Right lobe of liver (tissue), 6 donors: ENCODE results near the gene RPEL1. TPM values are rescaled to one million over a fixed set of nuclear protein-coding genes. Genes with fewer than 3 reads are reported as not detected.
"Not testable (repeated sequence)": the region's sequence is repeated elsewhere in the genome, so short reads cannot be mapped to it uniquely, and the experiment has no call there.

Source experiments
- ATAC-seq, 4 donors: fragments of 200-7000 bp; cut with Tn5 transposase; one replicate each; pipeline ENCODE4 v1.9.1; 2020; ENCODE audit warnings: mild to moderate bottlenecking in 4 of 4, moderate library complexity in 4 of 4
- DNase-seq, 3 donors: peaks; one replicate each; pipeline ENCODE4 v3.0.0-alpha.2; 2020
- H3K27ac ChIP-seq, 3 donors: fragments of 200-600 bp; one replicate each; pipeline ENCODE4 v1.8.0; 2022
- H3K27me3 ChIP-seq, 2 donors: fragments of 200-600 bp; one replicate each; pipeline ENCODE4 v1.8.0; 2022
- H3K36me3 ChIP-seq, 4 donors: fragments of 200-600 bp; sonication (generic) in 1 of 4; one replicate each; pipeline versions ENCODE4 v1.5.1 to v1.8.0; 2017 to 2022; ENCODE audit warnings: control low read depth in 1 of 4
- H3K4me1 ChIP-seq, 4 donors: fragments of 200-600 bp; sonication (generic) in 1 of 4; one replicate each; pipeline versions ENCODE4 v1.5.1 to v1.8.0; 2017 to 2022; ENCODE audit warnings: control low read depth in 1 of 4
- H3K4me3 ChIP-seq, 3 donors: fragments of 200-600 bp; one replicate each; pipeline ENCODE4 v1.8.0; 2022
- H3K9me3 ChIP-seq, 4 donors: fragments of 200-600 bp; sonication (generic) in 1 of 4; one replicate each; pipeline versions ENCODE4 v1.5.1 to v1.8.0; 2017 to 2022; ENCODE audit warnings: control low read depth in 1 of 4
- CTCF ChIP-seq, 4 donors: fragments of 200-600 bp in 3 of 4; fragments of 450-650 bp in 1 of 4; IDR thresholded peaks; one replicate each; pipeline versions ENCODE4 v1.5.1 to v1.8.0; 2016 to 2022; ENCODE audit warnings: antibody characterized with exemption in 4 of 4, mild to moderate bottlenecking in 2 of 4
- POLR2A ChIP-seq: fragments of 450-650 bp; IDR thresholded peaks from one replicate; pipeline ENCODE4 v1.6.1; 2017; ENCODE audit warnings: antibody characterized with exemption, mild to moderate bottlenecking
- WGBS: methylation state at CpG from one replicate; pipeline ENCODE4 v1.1.6; 2018; ENCODE audit warnings: low coverage, low lambda C conversion rate; ENCODE audit not compliant: insufficient coverage; ENCODE audit errors: missing lambda C conversion rate; 5-methylcytosine and 5-hydroxymethylcytosine counted together
- intact Hi-C, 2 donors: fragments of 100-400 bp; cut with DNase I; formaldehyde crosslinking; loops; one replicate each; pipeline versions ENCODE4 v1.11.2 to v1.14.1; 2022
- total RNA-seq, 6 experiments: library from RNA; depleted of rRNA in 2 of 6; stranded (reverse); fragments of >200 nt in 2 of 6; fragmentation: NEBNext Ultra II Directional in 3 of 6; extraction: Animal tissue kit (Norgen Biotek cat#: 25700) in 3 of 6; gene quantifications; one replicate each; pipeline versions ENCODE4 v1.1.0 to v1.2.4, GENCODE V29; 2016 to 2023
- donor health status: DM: no; HTN: yes; CAD: no.
- donor health status: DM: no; HTN: no; CAD: no.
- donor health status: DM: no; HTN: no; CAD: no.
- donor health status: DM: no; HTN: yes; CAD: no.
- donor health status: DM: no; HTN: yes; CAD: no.

RPEL1 gene
- total RNA-seq, 6 experiments from 2014 or later, result not detected

- no peak for DNase-seq
- ATAC-seq, result no peak
- TF ChIP-seq CTCF (IDR thresholded peaks at IDR 0.05) (no peak), POLR2A (no peak)
- H3K4me1 ChIP-seq, result no peaks in the 10 kb centered on the region
- intact Hi-C loops, result no loop called here
- H3K9me3 ChIP-seq, result no peaks in the 10 kb centered on the region
- H3K36me3 ChIP-seq, result no peaks in the 10 kb centered on the region
- H3K27me3 ChIP-seq, result no peaks in the 10 kb centered on the region
- H3K4me3 ChIP-seq, result no peak overlapping the region
- no peak overlapping the region for H3K27ac ChIP-seq
Measured at GRCh38 chr10:103257812-103258211, 12.1 kb downstream of the RPEL1 start.

GRCh38 chr10:103258928-103259327 lies 13.2 kb downstream of the RPEL1 start:
- H3K36me3 ChIP-seq, H3K4me3 ChIP-seq, H3K4me1 ChIP-seq, H3K9me3 ChIP-seq, H3K27ac ChIP-seq, H3K27me3 ChIP-seq, DNase-seq, intact Hi-C loops, ATAC-seq: not testable (repeated sequence)
- WGBS, result 85% methylated on average over 4 of the region's 4 CpGs

GRCh38 chr10:103259989-103260388 lies 14.3 kb downstream of the RPEL1 start:
- Histone ChIP-seq H3K36me3 (no peaks in the 10 kb centered on the region), H3K9me3 (no peaks in the 10 kb centered on the region), H3K27me3 (no peaks in the 10 kb centered on the region), H3K4me1 (no peaks in the 10 kb centered on the region), H3K27ac (no peak overlapping the region), H3K4me3 (no peak overlapping the region)
- intact Hi-C loops, result no loop called here
- ATAC-seq (no peak), DNase-seq (no peak)
- TF ChIP-seq CTCF (IDR thresholded peaks at IDR 0.05), result no peak
- TF ChIP-seq POLR2A, result no peak
- 75% methylated on average over 2 of the region's 5 CpGs for WGBS

- no peak overlapping the region for H3K27ac ChIP-seq
- no peak for ATAC-seq
- no peak overlapping the region for H3K4me3 ChIP-seq
- no peaks in the 10 kb centered on the region for H3K36me3 ChIP-seq
- no peak for DNase-seq
- TF ChIP-seq POLR2A, result no peak
- no peaks in the 10 kb centered on the region for H3K4me1 ChIP-seq
- intact Hi-C loops, result no loop called here
- no peaks in the 10 kb centered on the region for H3K9me3 ChIP-seq
- WGBS, result 42% methylated on average over 2 of the region's 3 CpGs
- H3K27me3 ChIP-seq, result no peaks in the 10 kb centered on the region
Measured at GRCh38 chr10:103262229-103262628, 16.5 kb downstream of the RPEL1 start.

GRCh38 chr10:103265717-103266329 lies 20.1 kb downstream of the RPEL1 start:
- WGBS, result 28% methylated on average over 11 of the region's 11 CpGs

More at GRCh38 chr10:103265717-103266329, 20.1 kb downstream of the RPEL1 start:
- Histone ChIP-seq H3K9me3 (no peaks in the 10 kb centered on the region), H3K27me3 (peaks cover 0 to 3% of the 10 kb centered on the region in 2 donors), H3K36me3 (no peaks in the 10 kb centered on the region), H3K4me3 (no peak overlapping the region), H3K4me1 (no peaks in the 10 kb centered on the region), H3K27ac (no peak overlapping the region)
- intact Hi-C loops, result no loop called here
- DNase-seq (peak in 1 of 3 donors; percentile 63), ATAC-seq (peak; percentile 56 to 76 (median 66))
- TF ChIP-seq CTCF (IDR thresholded peaks at IDR 0.05) (no peak), POLR2A (no peak)
